Activated T-cell treated with anti-CD3 and anti-CD28 coated beads, Interleukin-2, amount 50 U/mL, for 72 hours (primary cell): ENCODE results near the gene CKS2. TPM values are rescaled to one million over a fixed set of nuclear protein-coding genes. Genes with fewer than 3 reads are reported as not detected.
"Not testable (repeated sequence)": the region's sequence is repeated elsewhere in the genome, so short reads cannot be mapped to it uniquely, and the experiment has no call there.

Experiments
- ATAC-seq, 2 donors: fragments of 150-1000 bp; cut with Tn5 transposase; replicated peaks in 1 of 2; 2 replicates each; pipeline ENCODE4 v1.10.0; 2021; ENCODE audit warnings: moderate library complexity in 2 of 2, mild to moderate bottlenecking in 1 of 2
- DNase-seq, 2 donors: peaks; one replicate each; pipeline ENCODE4 v3.0.0; 2021 to 2022; ENCODE audit warnings: mixed read lengths in 1 of 2
- H3K27ac Mint-ChIP-seq: one replicate; pipeline ENCODE4 v1.8.0; 2022; ENCODE audit warnings: mild to moderate bottlenecking, moderate library complexity, mixed read lengths
- H3K27me3 Mint-ChIP-seq: one replicate; pipeline ENCODE4 v1.8.0; 2022; ENCODE audit warnings: low read depth, mixed read lengths
- H3K36me3 Mint-ChIP-seq, 2 donors: one replicate each; pipeline ENCODE4 v1.8.0; 2022; ENCODE audit warnings: mixed read lengths in 2 of 2, mild to moderate bottlenecking in 1 of 2; ENCODE audit not compliant: insufficient read depth in 2 of 2
- H3K4me1 Mint-ChIP-seq: one replicate; pipeline ENCODE4 v1.8.0; 2022; ENCODE audit warnings: low read depth, mixed read lengths
- H3K4me3 Mint-ChIP-seq, 2 donors: one replicate each; pipeline ENCODE4 v1.8.0; 2022; ENCODE audit warnings: mild to moderate bottlenecking in 2 of 2, mixed read lengths in 2 of 2, moderate library complexity in 2 of 2
- H3K9me3 Mint-ChIP-seq, 2 donors: one replicate each; pipeline ENCODE4 v1.8.0; 2022; ENCODE audit warnings: mixed read lengths in 2 of 2
- total RNA-seq, 2 donors: library from RNA; stranded (reverse); gene quantifications; one replicate each; pipeline ENCODE4 v1.2.3, GENCODE V29; 2022

The CKS2 gene
- total RNA-seq, result 100 to 1,000 TPM; 145 to 155 TPM

- peak within 1 kb of the TSS; percentile 93 to 97 for H3K4me3 Mint-ChIP-seq
- H3K27me3 Mint-ChIP-seq, result no peaks in the 10 kb centered on the region
- peak within 1 kb of the TSS; percentile 91 for H3K27ac Mint-ChIP-seq
- no peaks in the 10 kb centered on the region for H3K9me3 Mint-ChIP-seq
- peak; percentile 89 to 92 for ATAC-seq
- peaks cover 44% of the 10 kb centered on the region for H3K4me1 Mint-ChIP-seq
- peaks cover 2 to 19% of the 10 kb centered on the region in 2 donors for H3K36me3 Mint-ChIP-seq
- peak; percentile 100 for DNase-seq
These were observed at the start of gene CKS2 for GRCh38 chr9:89310475-89311345. CKS2 (plus strand) TSS chr9:89311195; CDS start chr9:89311293, 98 bp downstream.

GRCh38 chr9:89273528-89274279, 37.3 kb upstream of the CKS2 start:
- peaks cover 14 to 15% of the 10 kb centered on the region in 2 donors for H3K9me3 Mint-ChIP-seq
- peaks cover 15 to 29% of the 10 kb centered on the region in 2 donors for H3K36me3 Mint-ChIP-seq
- H3K27ac Mint-ChIP-seq, result no peak overlapping the region
- peaks cover 19% of the 10 kb centered on the region for H3K4me1 Mint-ChIP-seq
- ATAC-seq, result no peak
- DNase-seq, result no peak
- no peak overlapping the region for H3K4me3 Mint-ChIP-seq
- peaks cover 35% of the 10 kb centered on the region for H3K27me3 Mint-ChIP-seq

GRCh38 chr9:89274838-89275237, 36.2 kb upstream of the CKS2 start:
- no peak overlapping the region for H3K4me3 Mint-ChIP-seq
- H3K27ac Mint-ChIP-seq, result no peak overlapping the region
- H3K36me3 Mint-ChIP-seq, result peaks cover 15 to 29% of the 10 kb centered on the region in 2 donors
- H3K9me3 Mint-ChIP-seq, result peaks cover 14 to 15% of the 10 kb centered on the region in 2 donors
- DNase-seq (peak; percentile 24 to 55), ATAC-seq (peak; percentile 91 to 98)
- peaks cover 35% of the 10 kb centered on the region for H3K27me3 Mint-ChIP-seq
- H3K4me1 Mint-ChIP-seq, result peaks cover 19% of the 10 kb centered on the region

- Mint-ChIP-seq H3K27me3 (peaks cover 23% of the 10 kb centered on the region), H3K36me3 (peaks cover 15 to 29% of the 10 kb centered on the region in 2 donors), H3K4me1 (peaks cover 19% of the 10 kb centered on the region), H3K9me3 (peaks cover 14 to 15% of the 10 kb centered on the region in 2 donors)
- not testable (repeated sequence) for H3K27ac Mint-ChIP-seq, DNase-seq, H3K4me3 Mint-ChIP-seq, ATAC-seq
These were observed 35.0 kb upstream of the CKS2 start for GRCh38 chr9:89276040-89276439.

DNA sequence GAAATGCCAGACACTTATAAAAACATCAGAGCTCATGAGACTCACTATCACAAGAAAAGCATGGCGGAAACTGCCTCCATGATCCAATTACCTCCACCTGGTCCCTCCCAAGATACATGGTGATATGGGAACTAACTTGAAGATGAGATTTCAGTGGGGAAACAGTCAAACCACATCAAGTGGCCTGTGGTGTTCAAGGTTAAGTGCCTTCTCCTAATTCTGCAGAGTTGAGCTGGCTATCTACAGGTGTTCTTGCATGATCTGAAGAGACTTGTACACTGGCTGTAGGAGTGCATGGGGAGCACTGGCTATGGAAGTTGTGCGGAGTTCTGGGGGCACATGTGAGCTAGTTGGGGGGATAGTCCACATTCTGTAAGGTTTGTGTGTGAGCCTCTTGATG, 34.0 kb upstream of the CKS2 start:
- no peak for DNase-seq
- ATAC-seq, result no peak
- Mint-ChIP-seq H3K36me3 (peaks cover 15 to 29% of the 10 kb centered on the region in 2 donors), H3K4me3 (no peak overlapping the region), H3K27me3 (peaks cover 17% of the 10 kb centered on the region), H3K4me1 (peaks cover 19% of the 10 kb centered on the region), H3K9me3 (peaks cover 14 to 15% of the 10 kb centered on the region in 2 donors), H3K27ac (no peak overlapping the region)

DNA sequence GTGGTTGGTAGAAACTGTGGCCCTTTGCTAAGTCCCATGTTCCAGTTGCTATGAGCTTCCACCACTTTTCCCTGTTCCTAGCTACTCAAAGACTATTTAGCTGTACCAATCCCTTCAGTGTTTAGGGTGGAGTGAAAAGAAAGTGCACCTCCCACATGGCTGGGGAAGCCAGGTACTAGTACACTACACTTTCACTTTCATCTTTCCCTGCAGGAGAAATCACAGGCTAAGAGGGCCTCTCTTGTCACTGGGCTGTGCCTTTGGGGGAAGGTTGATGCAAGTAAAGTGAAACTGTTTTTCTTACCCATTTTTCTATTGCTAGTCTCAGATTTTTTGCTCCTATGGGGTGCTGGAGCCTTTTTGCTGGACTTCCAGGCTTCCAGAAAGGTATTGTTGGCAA, 33.5 kb upstream of the CKS2 start:
- H3K27me3 Mint-ChIP-seq, result peaks cover 15% of the 10 kb centered on the region
- H3K4me1 Mint-ChIP-seq, result peaks cover 19% of the 10 kb centered on the region
- no peak overlapping the region for H3K27ac Mint-ChIP-seq
- DNase-seq, result no peak
- peaks cover 14 to 15% of the 10 kb centered on the region in 2 donors for H3K9me3 Mint-ChIP-seq
- no peak overlapping the region for H3K4me3 Mint-ChIP-seq
- H3K36me3 Mint-ChIP-seq, result peaks cover 15 to 27% of the 10 kb centered on the region in 2 donors
- no peak for ATAC-seq

DNA sequence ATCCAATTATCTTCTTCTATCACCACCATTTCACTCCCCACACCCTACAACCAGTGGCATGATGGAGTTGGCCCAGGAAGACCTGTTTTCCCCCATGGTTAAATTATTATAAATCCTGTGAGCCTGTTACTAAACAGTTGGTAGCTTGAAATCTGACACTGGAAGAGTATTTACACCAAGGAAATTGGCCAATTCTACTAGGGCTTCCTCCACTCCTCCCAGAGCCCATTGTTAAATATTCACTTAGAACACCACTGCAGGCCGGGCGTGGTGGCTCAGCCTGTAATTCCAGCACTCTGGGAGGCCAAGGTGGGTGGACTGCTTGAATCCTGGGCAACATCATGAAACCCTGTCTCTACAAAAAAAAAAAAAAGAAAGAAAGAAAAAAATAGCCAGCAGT, 32.4 kb upstream of the CKS2 start:
- peaks cover 7% of the 10 kb centered on the region for H3K27me3 Mint-ChIP-seq
- H3K27ac Mint-ChIP-seq, result no peak overlapping the region
- H3K4me1 Mint-ChIP-seq, result peaks cover 19% of the 10 kb centered on the region
- no peak for ATAC-seq
- H3K9me3 Mint-ChIP-seq, result peaks cover 7 to 9% of the 10 kb centered on the region in 2 donors
- no peak overlapping the region for H3K4me3 Mint-ChIP-seq
- no peak for DNase-seq
- H3K36me3 Mint-ChIP-seq, result peaks cover 9 to 18% of the 10 kb centered on the region in 2 donors

- H3K4me3 Mint-ChIP-seq, result no peak overlapping the region
- ATAC-seq (peak in 1 of 2 donors; percentile 41), DNase-seq (peak; percentile 13 to 35)
- peaks cover 5 to 6% of the 10 kb centered on the region in 2 donors for H3K9me3 Mint-ChIP-seq
- peaks cover 7% of the 10 kb centered on the region for H3K27me3 Mint-ChIP-seq
- no peak overlapping the region for H3K27ac Mint-ChIP-seq
- peaks cover 19% of the 10 kb centered on the region for H3K4me1 Mint-ChIP-seq
- peaks cover 5 to 11% of the 10 kb centered on the region in 2 donors for H3K36me3 Mint-ChIP-seq
These were observed 31.8 kb upstream of the CKS2 start for GRCh38 chr9:89278997-89279739.

- Mint-ChIP-seq H3K4me1 (peaks cover 8% of the 10 kb centered on the region), H3K36me3 (peaks cover 0 to 3% of the 10 kb centered on the region in 2 donors), H3K27ac (no peak overlapping the region), H3K4me3 (no peak overlapping the region), H3K27me3 (peaks cover 7% of the 10 kb centered on the region), H3K9me3 (peaks cover 0 to 3% of the 10 kb centered on the region in 2 donors)
- DNase-seq, result no peak
- no peak for ATAC-seq
These were observed 29.9 kb upstream of the CKS2 start for GRCh38 chr9:89281106-89281505.

DNA sequence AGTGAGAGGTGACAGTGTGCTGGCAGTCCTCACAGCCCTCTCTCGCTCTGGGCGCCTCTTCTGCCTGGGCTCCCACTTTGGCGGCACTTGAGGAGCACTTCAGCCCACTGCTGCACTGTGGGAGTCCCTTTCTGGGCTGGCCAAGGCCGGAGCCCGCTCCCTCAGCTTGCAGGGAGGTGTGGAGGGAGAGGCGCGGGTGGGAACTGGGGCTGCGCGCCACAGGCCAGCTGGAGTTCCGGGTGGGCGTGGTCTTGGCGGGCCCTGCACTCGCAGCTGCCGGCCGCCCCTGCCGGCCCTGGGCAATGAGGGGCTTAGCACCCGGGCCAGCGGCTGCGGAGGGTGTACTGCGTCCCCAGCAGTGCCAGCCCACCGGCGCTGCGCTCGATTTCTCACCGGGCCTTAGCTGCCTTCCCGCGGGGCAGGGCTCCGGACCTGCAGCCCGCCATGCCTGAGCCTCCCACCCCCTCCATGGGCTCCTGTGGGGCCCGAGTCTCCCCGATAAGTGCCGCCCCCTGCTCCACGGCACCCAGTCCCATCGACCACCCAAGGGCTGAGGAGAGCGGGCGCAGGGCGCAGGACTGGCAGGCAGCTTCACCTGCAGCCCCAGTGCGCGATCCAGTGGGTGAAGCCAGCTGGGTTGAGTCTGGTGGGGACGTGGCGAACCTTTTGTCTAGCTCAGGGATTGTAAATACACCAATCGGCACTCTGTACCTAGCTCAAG, 28.6 kb upstream of the CKS2 start:
- ATAC-seq, H3K27ac Mint-ChIP-seq, H3K36me3 Mint-ChIP-seq, H3K9me3 Mint-ChIP-seq, H3K4me1 Mint-ChIP-seq, H3K27me3 Mint-ChIP-seq: not testable (repeated sequence)
- peak in 1 of 2 donors; percentile 15 for DNase-seq
- peak overlapping the region in 1 of 2 donors; percentile 47 for H3K4me3 Mint-ChIP-seq

GRCh38 chr9:89284076-89284475, 26.9 kb upstream of the CKS2 start:
- no peak overlapping the region for H3K4me3 Mint-ChIP-seq
- H3K9me3 Mint-ChIP-seq, result no peaks in the 10 kb centered on the region
- DNase-seq (no peak), ATAC-seq (no peak)
- no peak overlapping the region for H3K27ac Mint-ChIP-seq
- H3K27me3 Mint-ChIP-seq, result no peaks in the 10 kb centered on the region
- no peaks in the 10 kb centered on the region for H3K36me3 Mint-ChIP-seq
- no peaks in the 10 kb centered on the region for H3K4me1 Mint-ChIP-seq

DNA sequence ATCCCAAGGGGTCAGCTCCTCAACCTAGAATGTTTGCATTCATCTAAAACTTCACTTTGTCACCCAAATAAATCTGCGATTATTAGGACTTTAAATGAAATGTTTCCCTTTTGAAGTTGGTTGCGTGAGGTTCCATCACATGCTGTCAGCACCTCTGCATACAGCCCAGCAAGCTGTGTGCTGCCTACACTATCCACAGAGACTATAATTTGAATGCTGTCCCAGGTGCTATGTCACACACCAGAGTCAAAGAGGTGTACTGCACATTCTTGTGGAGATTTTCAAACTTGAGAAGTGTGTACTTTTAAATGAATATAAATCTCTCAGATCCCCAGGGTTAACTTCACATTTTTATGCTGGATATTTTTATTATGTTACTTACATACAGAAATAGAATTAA, 19.3 kb upstream of the CKS2 start:
- H3K27me3 Mint-ChIP-seq, result peaks cover 8% of the 10 kb centered on the region
- peaks cover 0 to 3% of the 10 kb centered on the region in 2 donors for H3K9me3 Mint-ChIP-seq
- peaks cover 0 to 7% of the 10 kb centered on the region in 2 donors for H3K36me3 Mint-ChIP-seq
- H3K4me3 Mint-ChIP-seq, result no peak overlapping the region
- H3K27ac Mint-ChIP-seq, result no peak overlapping the region
- ATAC-seq (no peak), DNase-seq (no peak)
- H3K4me1 Mint-ChIP-seq, result no peaks in the 10 kb centered on the region
